Keratinocyte (primary cell): ENCODE data around the gene DHX36. TPM values are rescaled to one million over a fixed set of nuclear protein-coding genes. Genes with fewer than 3 reads are reported as not detected.

Experiments used
- DNase-seq: peaks from one replicate; pipeline ENCODE4 v3.0.0-alpha.2; 2011; ENCODE audit warnings: low read depth, missing footprints, low spot score
- FAIRE-seq: peaks from 2 replicates; lab custom pipeline; 2011; peaks lifted over from hg19 to GRCh38; lab: Jason Lieb, UNC
- H2AFZ ChIP-seq: 2 replicates; pipeline ENCODE4 v1.6.0; 2012; ENCODE audit warnings: low read length, control low read depth, inconsistent platforms; ENCODE audit not compliant: control insufficient read depth
- H3K27ac ChIP-seq: 2 replicates; pipeline ENCODE4 v1.5.1; 2011; ENCODE audit warnings: low read length; ENCODE audit not compliant: control insufficient read depth, insufficient read depth
- H3K27me3 ChIP-seq: 3 replicates; pipeline ENCODE4 v1.6.0; 2011; ENCODE audit warnings: low read length; ENCODE audit not compliant: control insufficient read depth, insufficient read depth; ENCODE audit errors: extremely low read depth
- H3K36me3 ChIP-seq, 2 experiments: 2 replicates in 1 of 2; 3 replicates in 1 of 2; pipeline ENCODE4 v1.5.1; 2011; ENCODE audit warnings: low read length in 2 of 2, mild to moderate bottlenecking in 1 of 2; ENCODE audit not compliant: control insufficient read depth in 2 of 2, insufficient read depth in 2 of 2; ENCODE audit errors: extremely low read depth in 1 of 2
- H3K4me1 ChIP-seq: 3 replicates; pipeline ENCODE4 v1.5.1; 2011; ENCODE audit warnings: low read length; ENCODE audit not compliant: control insufficient read depth, insufficient read depth; ENCODE audit errors: extremely low read depth
- H3K4me2 ChIP-seq: 3 replicates; pipeline ENCODE4 v1.6.0; 2011; ENCODE audit warnings: low read depth, low read length; ENCODE audit not compliant: control insufficient read depth, insufficient read depth; ENCODE audit errors: extremely low read depth
- H3K4me3 ChIP-seq, 3 experiments: fragments of 200-600 bp in 1 of 3; sonication (generic) in 1 of 3; 2 replicates in 2 of 3; 3 replicates in 1 of 3; pipeline ENCODE4 v1.5.1; 2011 to 2016; ENCODE audit warnings: low read length in 3 of 3, mild to moderate bottlenecking in 3 of 3, control low read depth in 2 of 3, inconsistent platforms in 1 of 3, low read depth in 1 of 3, mixed read lengths in 1 of 3, mixed run types in 1 of 3, moderate library complexity in 1 of 3; ENCODE audit not compliant: control insufficient read depth in 2 of 3, insufficient read depth in 2 of 3; ENCODE audit errors: extremely low read depth in 1 of 3
- H3K79me2 ChIP-seq: 2 replicates; pipeline ENCODE4 v1.6.0; 2012; ENCODE audit warnings: low read length; ENCODE audit not compliant: control insufficient read depth, insufficient read depth
- H3K9ac ChIP-seq: 3 replicates; pipeline ENCODE4 v1.6.0; 2011; ENCODE audit warnings: low read length; ENCODE audit not compliant: control insufficient read depth, insufficient read depth; ENCODE audit errors: extremely low read depth
- H3K9me1 ChIP-seq: 3 replicates; pipeline ENCODE4 v1.6.0; 2011; ENCODE audit warnings: low read length; ENCODE audit not compliant: control insufficient read depth, insufficient read depth; ENCODE audit errors: extremely low read depth
- H3K9me3 ChIP-seq: 2 replicates; pipeline ENCODE4 v1.5.1; 2012; ENCODE audit warnings: low read depth, low read length; ENCODE audit not compliant: control insufficient read depth
- H4K20me1 ChIP-seq: 3 replicates; pipeline ENCODE4 v1.6.0; 2011; ENCODE audit warnings: low read length; ENCODE audit not compliant: control insufficient read depth, insufficient read depth; ENCODE audit errors: extremely low read depth
- EZH2 ChIP-seq: IDR thresholded peaks from one replicate; pipeline ENCODE4 v1.6.1; 2012; ENCODE audit warnings: inconsistent platforms, mild to moderate bottlenecking, low read length, moderate library complexity
- dilution Hi-C: fragments of 300-500 bp; cut with MboI; formaldehyde crosslinking; loops from one replicate; pipeline ENCODE4 v1.7.0; 2020; ENCODE audit warnings: low sequenced_read_pairs; ENCODE audit not compliant: extremely low pct_ligation_motif_present
- polyA plus RNA-seq, 5 experiments: library from polyadenylated mRNA; depleted of rRNA in 3 of 5; stranded (reverse) in 3 of 5; stranded (forward) in 1 of 5; unstranded in 1 of 5; fragments of >200 nt; gene quantifications; 1 replicate in 1 of 5; 2 replicates in 3 of 5; 3 replicates in 1 of 5; pipeline versions ENCODE4 v1.2.1 to v1.2.3, GENCODE V29; 2011 to 2012; ENCODE audit warnings: missing spikeins in 2 of 5, low read depth in 1 of 5, low replicate concordance in 1 of 5
- TF ChIP-seq, protein P1 (sequence below), 3 experiments: IDR thresholded peaks in 1 of 3; conservative IDR thresholded peaks in 1 of 3; optimal IDR thresholded peaks in 1 of 3; 2 replicates in 2 of 3; 3 replicates in 1 of 3; pipeline versions ENCODE3 to v1.5.1; 2011; ENCODE audit warnings: low read length in 3 of 3, mild to moderate bottlenecking in 3 of 3, moderate library complexity in 2 of 3, control low read depth in 1 of 3, inconsistent platforms in 1 of 3; ENCODE audit not compliant: insufficient read depth in 2 of 3; ENCODE audit errors: extremely low read depth in 1 of 3

DHX36 gene
- polyA plus RNA-seq, 1 donor (not counting 4 experiments of a cell fraction or from before 2014, with no cell fraction given) = 72.3 TPM

DNA sequence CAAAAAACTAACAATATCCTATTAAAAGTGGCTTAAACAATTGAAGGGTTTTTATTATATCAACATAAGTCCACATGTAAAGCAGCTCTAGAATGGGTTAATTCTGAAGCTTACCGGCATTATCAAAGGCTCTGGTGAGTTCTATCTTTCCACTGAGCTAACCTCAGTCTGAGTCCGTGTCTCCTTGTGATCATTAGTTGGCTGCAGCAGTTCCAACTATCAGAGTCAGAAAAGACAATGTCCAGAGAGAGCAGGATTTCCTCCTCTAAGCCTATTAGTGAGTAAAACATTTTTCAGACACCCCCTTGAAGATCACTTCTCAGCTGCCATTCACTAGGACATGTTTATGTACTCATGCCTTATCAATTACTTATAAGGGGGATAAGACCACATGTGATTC is 49.9 kb downstream of the DHX36 start:
- Histone ChIP-seq H4K20me1 (no peaks in the 10 kb centered on the region), H3K4me1 (no peaks in the 10 kb centered on the region), H3K9me3 (no peaks in the 10 kb centered on the region), H3K4me2 (no peak overlapping the region), H3K27ac (no peak overlapping the region), H3K79me2 (no peaks in the 10 kb centered on the region), H3K36me3 (peaks cover 4 to 5% of the 10 kb centered on the region in 2 experiments), H2AFZ (no peak overlapping the region), H3K9ac (no peak overlapping the region), H3K27me3 (no peaks in the 10 kb centered on the region), H3K4me3 (no peak overlapping the region), H3K9me1 (no peaks in the 10 kb centered on the region)
- dilution Hi-C loops = no loop called here
- FAIRE-seq (no peak), DNase-seq (no peak)
- no peak for TF ChIP-seq EZH2
- TF ChIP-seq, protein P1, sequence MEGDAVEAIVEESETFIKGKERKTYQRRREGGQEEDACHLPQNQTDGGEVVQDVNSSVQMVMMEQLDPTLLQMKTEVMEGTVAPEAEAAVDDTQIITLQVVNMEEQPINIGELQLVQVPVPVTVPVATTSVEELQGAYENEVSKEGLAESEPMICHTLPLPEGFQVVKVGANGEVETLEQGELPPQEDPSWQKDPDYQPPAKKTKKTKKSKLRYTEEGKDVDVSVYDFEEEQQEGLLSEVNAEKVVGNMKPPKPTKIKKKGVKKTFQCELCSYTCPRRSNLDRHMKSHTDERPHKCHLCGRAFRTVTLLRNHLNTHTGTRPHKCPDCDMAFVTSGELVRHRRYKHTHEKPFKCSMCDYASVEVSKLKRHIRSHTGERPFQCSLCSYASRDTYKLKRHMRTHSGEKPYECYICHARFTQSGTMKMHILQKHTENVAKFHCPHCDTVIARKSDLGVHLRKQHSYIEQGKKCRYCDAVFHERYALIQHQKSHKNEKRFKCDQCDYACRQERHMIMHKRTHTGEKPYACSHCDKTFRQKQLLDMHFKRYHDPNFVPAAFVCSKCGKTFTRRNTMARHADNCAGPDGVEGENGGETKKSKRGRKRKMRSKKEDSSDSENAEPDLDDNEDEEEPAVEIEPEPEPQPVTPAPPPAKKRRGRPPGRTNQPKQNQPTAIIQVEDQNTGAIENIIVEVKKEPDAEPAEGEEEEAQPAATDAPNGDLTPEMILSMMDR (optimal IDR thresholded peaks at IDR 0.05 in 1 of 3, IDR thresholded peaks at IDR 0.05 in 1 of 3, conservative IDR thresholded peaks at IDR 0.05 in 1 of 3; ENCODE audit: extremely low read depth in 1 of 3, insufficient read depth in 2 of 3, low read length in 3 of 3) = no peak

DNA sequence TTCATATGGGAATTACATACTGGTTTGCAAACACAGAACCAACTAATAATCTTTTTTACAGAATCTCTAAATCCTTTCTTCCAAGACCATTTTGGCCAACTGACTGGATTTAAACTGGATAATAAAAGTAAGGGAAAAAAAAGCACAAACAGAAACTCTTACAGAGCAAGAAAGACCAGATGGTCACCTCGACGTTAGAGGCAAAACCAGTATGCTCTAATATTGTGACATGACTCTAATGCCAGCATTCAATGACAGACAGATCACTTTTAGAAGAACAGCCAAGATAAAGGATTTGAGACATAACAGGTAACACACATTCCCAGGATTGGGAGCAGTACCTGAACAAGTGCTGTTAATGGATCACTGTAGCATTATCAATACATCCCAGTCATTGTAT is 50.9 kb downstream of the DHX36 start:
- TF ChIP-seq, protein P1 (optimal IDR thresholded peaks at IDR 0.05 in 1 of 3, IDR thresholded peaks at IDR 0.05 in 1 of 3, conservative IDR thresholded peaks at IDR 0.05 in 1 of 3; ENCODE audit: extremely low read depth in 1 of 3, insufficient read depth in 2 of 3, low read length in 3 of 3) = no peak
- no peak for TF ChIP-seq EZH2
- no peaks in the 10 kb centered on the region for H3K4me1 ChIP-seq
- no peaks in the 10 kb centered on the region for H3K9me1 ChIP-seq
- dilution Hi-C loops = no loop called here
- H3K27me3 ChIP-seq = no peaks in the 10 kb centered on the region
- no peak overlapping the region for H2AFZ ChIP-seq
- no peaks in the 10 kb centered on the region for H4K20me1 ChIP-seq
- H3K9ac ChIP-seq = no peak overlapping the region
- no peaks in the 10 kb centered on the region for H3K79me2 ChIP-seq
- no peaks in the 10 kb centered on the region for H3K9me3 ChIP-seq
- H3K4me3 ChIP-seq = no peak overlapping the region
- no peak overlapping the region for H3K27ac ChIP-seq
- peaks cover 3 to 4% of the 10 kb centered on the region in 2 experiments for H3K36me3 ChIP-seq
- DNase-seq (no peak), FAIRE-seq (no peak)
- no peak overlapping the region for H3K4me2 ChIP-seq
